ENCODE results near the gene ATPAF1. TPM values are rescaled to one million over a fixed set of nuclear protein-coding genes. Genes with fewer than 3 reads are reported as not detected.
"Not testable (repeated sequence)": the region's sequence is repeated elsewhere in the genome, so short reads cannot be mapped to it uniquely, and the experiment has no call there.

ATPAF1 gene
- total RNA-seq, 2 donors from 2014 or later = 26.7 to 34.7 TPM

DNA sequence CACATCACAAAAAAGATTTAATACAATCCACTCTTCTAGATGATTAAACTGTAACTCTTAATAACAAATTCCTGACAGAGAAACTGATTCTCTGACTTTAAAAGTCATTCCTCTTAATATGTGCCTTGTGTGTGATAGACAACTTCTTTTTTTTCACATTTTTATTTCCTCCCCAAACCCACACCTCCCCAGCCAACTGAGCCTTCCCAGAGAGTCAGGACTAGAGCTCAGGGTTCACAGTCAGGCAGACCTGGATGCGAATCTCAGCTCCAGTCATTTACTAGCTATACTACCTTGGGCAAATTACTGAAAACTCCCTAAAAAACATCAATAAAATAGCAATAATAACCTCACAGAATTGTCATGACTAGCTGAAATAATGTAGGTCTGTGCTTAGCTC lies 14.2 kb downstream of the ATPAF1 start:
- intact Hi-C loops (cut with DNase I) = no loop called here
- no peak for DNase-seq (ENCODE audit: low spot score)

DNA sequence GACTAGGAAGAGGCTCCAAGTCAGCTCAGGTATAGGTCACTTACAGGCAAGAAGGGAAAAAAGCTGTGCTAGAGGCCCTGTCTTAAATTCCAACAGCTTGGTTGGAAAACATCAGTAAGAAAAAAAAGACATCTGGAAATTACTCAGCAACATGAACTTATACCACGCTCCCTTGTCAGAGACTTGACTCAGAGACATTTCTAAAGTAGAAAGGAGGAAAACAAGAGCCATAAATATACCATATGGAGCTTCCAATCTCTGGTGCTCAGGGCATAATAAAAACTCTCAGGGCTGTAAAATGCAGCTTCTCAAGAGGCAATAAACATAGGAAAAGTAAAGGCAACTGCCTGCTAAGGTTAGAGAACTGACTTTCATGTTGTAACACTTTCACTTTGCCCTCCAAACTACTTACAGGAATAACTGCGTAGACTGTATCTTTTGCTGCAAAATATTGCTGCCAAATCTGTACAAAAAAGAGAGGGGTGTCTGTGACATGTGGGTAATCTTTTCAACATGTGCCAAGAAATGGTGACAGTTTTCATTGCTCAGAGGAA lies 14.7 kb downstream of the ATPAF1 start:
- intact Hi-C loops (cut with DNase I) = no loop called here
- DNase-seq (ENCODE audit: low spot score) = no peak

DNA sequence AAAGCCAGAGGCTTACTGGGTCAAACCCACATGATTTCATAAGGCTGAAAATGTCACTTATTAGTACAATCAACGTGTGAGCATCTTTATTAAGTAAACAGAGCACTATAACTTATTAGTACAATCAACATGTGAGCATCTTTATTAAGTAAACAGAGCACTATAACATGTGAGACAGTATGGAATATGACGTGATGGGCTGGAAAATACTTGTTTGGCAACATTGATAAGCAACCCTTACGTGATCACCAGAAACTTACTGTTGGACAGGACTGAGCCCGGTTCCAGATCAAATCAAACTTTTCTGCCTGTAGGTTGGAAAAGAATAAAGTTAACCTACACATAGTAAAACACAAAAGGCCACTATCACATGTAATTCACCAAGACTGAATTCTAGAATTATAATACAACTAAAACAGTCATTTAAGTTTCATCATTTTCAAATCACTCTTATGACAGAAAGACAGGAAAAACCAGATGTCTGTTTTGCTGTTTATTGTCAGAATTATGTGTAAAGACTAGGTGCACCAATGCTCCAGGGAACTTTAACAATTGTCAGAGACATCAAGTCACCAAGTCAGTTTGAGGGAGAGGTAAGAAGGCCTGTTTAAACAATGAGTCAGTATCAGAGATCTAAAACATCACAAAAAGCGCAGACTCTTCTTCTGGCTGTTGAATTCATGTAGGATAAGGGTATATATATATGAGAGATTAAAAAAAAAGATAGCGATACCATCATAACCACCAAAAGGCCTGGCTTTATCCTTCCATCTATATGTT lies 15.7 kb downstream of the ATPAF1 start:
- DNase-seq (ENCODE audit: low spot score) = no peak
- intact Hi-C loops (cut with DNase I) = no loop called here

DNA sequence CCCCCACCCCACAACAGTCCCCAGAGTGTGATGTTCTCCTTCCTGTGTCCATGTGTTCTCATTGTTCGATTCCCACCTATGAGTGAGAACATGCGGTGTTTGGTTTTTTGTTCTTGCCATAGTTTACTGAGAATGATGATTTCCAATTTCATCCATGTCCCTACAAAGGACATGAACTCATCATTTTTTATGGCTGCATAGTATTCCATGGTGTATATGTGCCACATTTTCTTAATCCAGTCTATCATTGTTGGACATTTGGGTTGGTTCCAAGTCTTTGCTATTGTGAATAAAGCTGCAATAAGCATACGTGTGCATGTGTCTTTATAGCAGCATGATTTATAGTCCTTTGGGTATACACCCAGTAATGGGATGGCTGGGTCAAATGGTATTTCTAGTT lies 17.0 kb downstream of the ATPAF1 start:
- DNase-seq (ENCODE audit: low spot score); intact Hi-C loops (cut with DNase I): not testable (repeated sequence)

DNA sequence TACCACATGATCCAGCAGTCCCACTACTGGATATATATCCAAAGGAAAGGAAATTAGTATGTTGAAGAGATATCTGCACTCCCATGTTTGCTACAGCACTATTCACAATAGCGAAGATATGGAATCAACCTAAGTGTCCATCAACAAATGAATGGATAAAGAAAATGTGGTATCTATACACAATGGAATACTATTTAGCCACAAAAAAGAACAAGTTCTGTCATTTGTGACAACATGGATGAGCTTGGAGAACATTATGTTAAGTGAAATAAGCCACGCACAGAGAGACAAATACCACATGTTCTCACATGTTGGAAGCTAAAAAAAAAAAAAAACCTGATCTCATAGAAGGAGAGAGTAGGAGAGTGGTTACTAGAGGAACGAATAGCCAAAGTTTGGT lies 17.7 kb downstream of the ATPAF1 start:
- no peak for DNase-seq (ENCODE audit: low spot score)
- intact Hi-C loops (cut with DNase I) = no loop called here

DNA sequence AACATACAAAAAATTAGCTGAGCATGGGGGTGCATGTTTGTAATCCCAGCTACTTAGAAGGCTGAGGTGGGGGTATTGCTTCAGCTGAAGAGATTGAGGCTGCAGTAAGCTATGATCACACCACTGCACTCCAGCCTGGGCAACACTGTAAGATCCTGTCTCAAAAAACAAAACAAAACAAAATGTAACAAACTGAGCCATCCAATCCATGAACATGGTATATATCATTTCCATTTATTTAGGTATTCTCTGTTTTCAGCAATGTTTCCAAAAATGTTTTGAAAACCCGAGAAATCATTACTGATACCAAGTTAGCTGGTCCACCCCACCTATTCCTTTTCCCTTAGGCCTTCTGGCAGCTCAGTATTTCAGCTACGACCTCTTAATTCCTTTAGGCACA lies 18.4 kb downstream of the ATPAF1 start:
- intact Hi-C loops (cut with DNase I) = no loop called here
- DNase-seq (ENCODE audit: low spot score) = no peak

DNA sequence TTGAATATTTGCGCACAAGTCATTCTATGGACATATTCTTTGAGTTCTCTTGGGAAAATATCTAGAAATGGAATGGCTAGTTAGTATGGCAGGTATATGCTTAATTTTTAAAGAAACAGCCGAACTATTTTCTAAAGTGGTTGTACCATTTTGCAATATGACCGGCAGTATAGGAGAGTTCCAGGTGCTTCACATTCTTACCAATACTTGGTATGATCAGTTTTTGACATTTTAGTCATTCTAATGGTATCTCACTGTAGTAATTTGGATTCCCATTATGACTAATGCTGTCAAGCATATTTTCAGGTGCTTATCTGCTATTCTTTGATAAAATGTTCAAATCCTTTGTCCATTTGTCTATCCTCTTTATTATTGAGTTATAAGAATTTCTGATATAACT lies 20.6 kb downstream of the ATPAF1 start:
- DNase-seq (ENCODE audit: low spot score) = no peak

DNA sequence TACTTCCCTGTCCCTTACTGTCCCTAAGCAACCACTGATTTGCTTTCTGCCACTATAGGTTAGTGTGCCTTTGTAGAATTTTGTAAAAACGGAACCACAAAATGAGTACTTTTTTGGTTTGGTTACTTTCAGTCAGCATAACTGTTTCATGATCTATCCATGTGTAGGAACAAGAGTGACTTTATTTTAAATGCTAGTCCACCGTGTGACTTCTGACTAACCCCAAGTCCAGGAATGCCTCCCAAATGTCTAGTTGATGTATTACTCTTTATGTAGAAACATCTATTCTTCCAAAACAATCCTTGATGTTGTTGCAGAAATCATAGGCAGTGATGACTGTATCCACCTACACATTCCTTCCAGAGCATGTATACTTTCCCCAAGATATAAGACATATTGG lies 21.3 kb downstream of the ATPAF1 start:
- DNase-seq (ENCODE audit: low spot score) = no peak
- intact Hi-C loops (cut with DNase I) = no loop called here

More for the DNA sequence above, 20.6 kb downstream of the ATPAF1 start:
- intact Hi-C loops (cut with DNase I) = no loop called here

DNA sequence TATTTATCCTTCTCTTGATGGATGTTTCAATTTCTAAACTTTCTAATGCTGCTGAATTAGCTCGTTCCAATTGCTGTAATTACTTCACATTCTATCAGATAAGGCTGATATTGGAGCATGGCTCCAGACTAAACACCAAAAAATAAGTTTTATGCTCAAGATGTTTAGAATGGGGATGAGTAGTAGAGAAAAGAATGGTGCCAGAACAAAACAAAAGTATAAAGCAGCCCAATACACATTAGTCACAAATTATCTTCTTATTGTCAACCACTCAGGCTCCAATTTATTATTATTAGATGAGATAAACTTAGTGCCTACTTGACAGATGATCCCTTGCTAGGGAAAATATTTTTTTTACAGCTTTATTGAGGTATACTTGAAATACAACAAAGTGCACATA lies 21.8 kb downstream of the ATPAF1 start:
- DNase-seq (ENCODE audit: low spot score) = no peak
- intact Hi-C loops (cut with DNase I) = no loop called here

DNA sequence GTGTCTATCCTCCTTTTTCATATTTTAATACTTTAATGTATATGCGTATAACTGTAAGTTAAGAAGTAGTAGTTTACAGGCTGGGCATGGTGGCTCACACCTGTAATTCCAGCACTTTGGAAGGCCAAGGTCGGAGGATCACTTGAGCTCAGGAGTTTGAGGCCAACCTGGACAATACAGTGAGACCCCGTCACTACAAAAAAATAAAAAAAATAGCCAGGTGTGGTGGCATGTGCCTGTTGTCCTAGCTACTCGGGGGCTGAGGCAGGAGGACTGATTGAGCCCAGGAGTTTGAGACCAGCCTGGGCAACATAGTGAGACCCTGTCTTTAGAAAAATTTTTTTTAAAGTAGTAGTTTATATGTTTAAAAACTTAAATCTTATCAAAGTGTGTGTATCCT lies 22.3 kb downstream of the ATPAF1 start:
- no peak for DNase-seq (ENCODE audit: low spot score)
- intact Hi-C loops (cut with DNase I) = no loop called here

DNA sequence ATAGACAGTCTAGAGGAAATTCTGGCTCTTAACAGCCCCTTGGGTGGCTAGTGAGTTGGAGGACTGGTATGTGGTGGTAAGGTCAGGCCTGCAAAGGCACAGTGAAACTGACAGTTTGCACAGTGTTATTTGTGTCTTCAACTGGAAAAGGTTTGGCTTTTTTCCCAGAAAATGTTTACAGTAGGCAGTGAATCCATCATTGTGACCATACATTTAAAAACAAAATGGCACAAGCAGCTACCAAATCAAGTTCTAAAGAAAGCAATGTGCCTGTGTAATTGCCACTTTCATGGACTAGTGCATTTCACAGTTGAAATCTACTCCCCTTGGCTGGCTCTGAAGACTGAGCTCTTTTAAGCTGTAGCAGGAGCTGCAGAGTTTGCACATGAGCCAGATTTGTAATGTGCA lies 24.8 kb downstream of the ATPAF1 start:
- no peak for DNase-seq (ENCODE audit: low spot score)
- intact Hi-C loops (cut with DNase I) = no loop called here

DNA sequence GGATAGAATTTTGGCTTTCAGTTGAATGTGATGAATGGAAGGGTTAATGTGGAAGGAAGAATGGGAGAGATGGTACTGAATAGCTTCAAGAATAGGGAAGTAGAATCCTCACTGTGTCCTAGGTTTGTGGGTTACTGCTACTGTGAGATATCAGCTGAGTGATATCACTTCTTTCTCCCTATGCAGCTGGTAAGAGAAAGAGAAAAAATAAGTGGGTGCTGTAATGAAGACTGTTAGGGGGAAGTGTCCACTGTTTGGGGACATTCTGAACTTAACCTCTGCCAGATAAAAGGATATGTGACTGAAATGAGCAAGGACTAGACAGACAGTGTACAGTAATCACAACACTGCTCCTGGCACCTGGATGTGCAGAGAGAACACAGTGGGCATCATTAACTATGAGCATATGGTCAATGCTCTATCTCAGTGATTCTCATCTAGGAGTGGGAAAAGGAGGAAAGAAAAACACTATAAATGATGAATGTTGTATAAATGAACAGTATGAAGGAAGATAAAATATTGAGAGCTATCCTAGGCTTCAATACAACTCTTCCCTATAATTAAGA lies 26.0 kb downstream of the ATPAF1 start:
- DNase-seq (ENCODE audit: low spot score) = no peak
- intact Hi-C loops (cut with DNase I) = no loop called here

DNA sequence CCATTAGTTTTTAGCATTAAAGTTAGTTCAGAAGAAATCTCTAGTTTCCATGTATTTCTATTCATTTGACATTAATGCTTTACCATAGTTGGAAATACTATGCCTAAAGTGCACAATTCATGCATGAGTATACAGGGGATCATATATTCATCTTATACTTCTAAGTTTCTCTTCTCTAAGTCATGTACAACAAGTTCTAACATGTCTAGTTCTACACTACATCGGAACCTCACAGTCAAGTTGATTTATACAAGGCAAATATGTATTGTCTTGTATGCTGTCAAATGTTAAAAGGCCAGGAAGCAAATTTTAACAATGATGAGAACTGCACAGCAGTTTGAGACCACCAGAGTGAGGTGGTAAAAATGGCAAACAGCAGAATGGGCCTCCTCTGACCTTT lies 28.6 kb downstream of the ATPAF1 start:
- DNase-seq (ENCODE audit: low spot score) = no peak
- intact Hi-C loops (cut with DNase I) = no loop called here

DNA sequence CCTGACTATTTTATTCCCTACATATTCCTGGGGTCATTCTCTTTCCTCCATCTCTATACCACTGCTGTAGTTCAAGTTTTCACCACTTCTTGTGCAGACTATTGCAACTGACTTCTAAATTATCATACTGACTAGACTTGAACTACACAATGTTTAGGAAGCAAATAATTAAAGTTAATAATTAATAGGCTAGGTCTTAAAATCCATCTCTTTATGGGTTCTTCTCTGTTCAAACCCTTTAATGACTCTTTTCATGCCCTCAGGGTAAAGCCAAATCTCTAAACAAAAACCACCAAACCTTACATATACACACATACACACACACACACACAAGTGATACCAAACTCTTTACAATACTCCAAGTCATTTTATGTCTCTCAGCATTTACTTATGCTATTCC lies 29.2 kb downstream of the ATPAF1 start:
- DNase-seq (ENCODE audit: low spot score) = no peak
- intact Hi-C loops (cut with DNase I) = no loop called here

DNA sequence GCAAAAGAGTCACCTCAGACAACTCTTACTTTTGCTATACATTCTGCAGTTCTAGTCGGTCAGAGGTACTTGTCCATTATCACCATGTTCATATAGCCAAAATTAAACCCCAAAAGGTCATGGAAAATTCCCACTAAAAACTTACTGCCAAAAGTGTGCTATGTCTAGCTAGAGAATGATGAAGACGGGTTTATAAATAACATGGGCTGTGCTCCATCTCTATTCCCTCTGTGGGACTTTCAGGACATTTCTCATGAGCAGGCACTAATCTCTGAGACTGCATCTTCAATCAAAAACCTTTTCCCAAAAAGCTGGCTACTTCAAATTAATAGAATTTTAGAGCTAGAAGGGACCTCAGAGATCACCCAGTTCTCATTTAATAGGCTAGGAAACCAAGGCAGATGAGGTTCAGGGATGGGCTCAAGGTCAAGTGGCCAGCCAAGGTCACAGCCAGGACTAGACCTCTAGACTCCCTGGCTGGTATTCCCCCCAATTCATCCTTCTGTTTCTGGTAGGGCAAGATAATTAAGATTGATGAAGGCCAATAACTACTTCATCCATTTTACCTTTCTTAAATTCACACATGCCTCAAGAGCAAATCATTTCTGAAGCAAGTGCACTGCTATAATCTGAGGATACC lies 30.6 kb downstream of the ATPAF1 start:
- intact Hi-C loops (cut with DNase I) = no loop called here
- DNase-seq (ENCODE audit: low spot score) = no peak

DNA sequence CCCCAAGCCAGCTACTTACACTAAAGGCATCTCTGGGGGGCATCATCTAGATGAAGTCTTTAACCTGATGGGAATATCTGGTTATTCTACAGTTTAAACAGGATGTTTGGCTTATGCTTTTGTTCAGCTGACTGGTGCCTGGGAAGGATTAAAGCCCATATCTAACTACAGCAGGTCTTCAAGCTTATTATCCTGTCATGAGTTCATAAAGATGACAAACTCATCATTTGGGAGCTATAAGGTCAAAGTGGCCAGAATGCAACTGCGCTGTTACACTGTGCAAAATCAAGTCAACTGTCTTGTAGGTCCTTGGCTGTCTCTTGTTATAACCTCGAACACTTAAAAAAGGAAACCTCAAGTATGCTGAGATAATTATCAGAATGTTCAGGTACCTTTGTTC lies 33.0 kb downstream of the ATPAF1 start:
- intact Hi-C loops (cut with DNase I) = no loop called here
- DNase-seq (ENCODE audit: low spot score) = no peak

DNA sequence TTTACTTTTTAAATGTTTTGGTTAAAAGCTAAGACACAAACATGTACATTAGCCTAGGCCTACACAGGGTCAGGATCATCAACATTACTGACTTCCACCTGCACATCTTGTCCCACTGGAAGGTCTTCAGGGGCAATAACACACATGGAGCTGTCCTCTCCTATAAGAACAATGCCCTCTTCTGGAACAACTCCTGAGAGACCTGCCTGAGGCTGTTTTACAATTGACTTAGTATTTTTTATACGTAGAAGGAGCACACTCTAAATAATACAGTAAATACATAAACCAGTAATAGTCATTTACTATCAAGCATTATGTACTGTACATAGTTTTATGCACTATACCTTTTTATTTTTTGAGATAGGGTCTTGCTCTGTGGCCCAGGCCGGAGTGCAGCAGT lies 37.4 kb downstream of the ATPAF1 start:
- intact Hi-C loops (cut with DNase I) = no loop called here
- no peak for DNase-seq (ENCODE audit: low spot score)

DNA sequence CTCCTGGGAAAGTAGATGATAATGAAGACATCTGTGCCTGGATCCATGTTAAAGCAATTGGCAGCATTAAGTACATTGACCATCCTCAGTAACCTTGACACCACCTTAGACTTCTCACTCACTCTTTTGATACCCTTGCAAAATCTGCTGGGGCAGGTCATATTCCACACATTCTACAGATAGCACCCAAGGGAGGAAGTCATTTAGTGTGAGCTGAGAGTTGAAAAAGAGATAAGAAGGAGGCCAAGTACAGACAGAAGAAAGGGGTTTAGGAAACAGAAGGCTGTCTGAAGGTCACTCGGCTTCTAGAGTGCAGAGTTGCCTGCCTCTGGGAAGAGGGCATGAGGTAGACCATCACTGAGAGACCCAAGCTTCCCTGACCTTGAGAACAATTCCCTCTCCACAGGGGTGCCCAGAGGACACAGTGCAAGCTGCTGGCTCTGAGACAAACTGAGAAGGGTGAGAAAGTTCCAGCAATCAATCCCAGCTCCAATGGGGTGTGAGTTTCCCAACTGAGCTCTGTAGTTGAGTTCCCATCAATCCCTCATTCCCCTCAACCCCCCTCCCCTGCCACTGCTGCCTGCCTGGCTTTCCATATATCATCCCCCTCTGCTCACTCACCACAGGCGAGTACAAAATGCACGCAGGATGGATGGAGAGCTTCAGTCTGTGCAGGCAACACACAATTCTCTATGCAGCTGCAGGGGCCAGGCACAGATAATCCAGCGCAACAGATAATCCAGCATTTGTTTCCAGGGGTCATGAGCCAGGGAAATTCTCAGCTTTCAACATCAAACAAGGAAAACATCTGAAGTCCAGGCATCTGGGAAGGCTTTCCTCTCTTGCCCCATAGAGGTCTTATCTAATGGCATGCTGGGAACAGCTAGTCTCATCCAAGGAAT lies 44.2 kb downstream of the ATPAF1 start:
- no peak for DNase-seq (ENCODE audit: low spot score)
- intact Hi-C loops (cut with DNase I) = no loop called here

DNA sequence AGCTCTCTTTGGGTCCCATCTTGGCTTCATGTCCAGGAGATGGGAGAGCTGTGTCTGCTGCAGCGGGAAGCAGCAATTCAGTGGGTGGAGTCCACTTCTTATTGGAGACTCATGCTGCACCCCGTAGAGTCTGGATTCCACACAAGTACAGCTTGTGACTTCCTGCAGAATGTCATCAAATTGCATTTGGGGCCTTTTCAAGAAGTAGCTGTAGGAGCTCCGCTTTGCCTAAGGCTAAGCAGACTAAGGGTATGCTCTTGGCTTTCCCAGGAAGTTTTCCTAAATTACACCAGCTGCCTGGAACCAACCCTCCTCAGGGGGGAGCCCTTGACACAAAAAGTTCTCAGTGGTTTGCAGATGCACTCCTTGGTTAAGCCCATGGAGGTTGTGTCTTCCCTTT lies 45.8 kb downstream of the ATPAF1 start:
- intact Hi-C loops (cut with DNase I) = no loop called here
- DNase-seq (ENCODE audit: low spot score) = no peak

DNA sequence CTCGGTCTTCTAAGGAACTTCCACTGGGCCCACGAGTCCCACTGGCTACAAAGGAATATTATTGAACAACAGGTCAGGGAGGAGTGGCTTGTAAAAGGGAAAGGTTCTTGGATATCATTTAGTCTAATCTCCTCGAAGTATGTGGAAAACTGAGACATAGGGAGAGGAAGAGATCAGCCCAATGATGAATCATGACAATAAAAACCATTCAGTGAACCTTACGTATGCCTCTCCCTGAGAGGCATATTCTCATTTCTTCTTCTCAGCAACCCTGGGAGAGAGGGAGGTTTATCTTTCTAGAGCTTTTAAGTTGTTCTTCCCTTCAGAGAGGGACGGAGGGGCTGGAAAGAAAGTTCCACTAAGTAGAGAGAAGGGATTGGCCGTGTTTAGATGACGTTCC lies 46.2 kb downstream of the ATPAF1 start:
- intact Hi-C loops (cut with DNase I) = no loop called here
- no peak for DNase-seq (ENCODE audit: low spot score)

Measured in posterior vena cava (tissue), 2 donors.